HG02759 (cell line): ENCODE measurements around the gene EZR.
A peak's percentile ranks its signal among the peaks of the same experiment; 100 is the strongest.
"Not testable (repeated sequence)": the region's sequence is repeated elsewhere in the genome, so short reads cannot be mapped to it uniquely, and the experiment has no call there.

Source experiments
- ATAC-seq: cut with Tn5 transposase; IDR thresholded peaks from one replicate; pipeline ENCODE4 v1.9.1; 2021; ENCODE audit warnings: mild to moderate bottlenecking, moderate library complexity; ENCODE audit not compliant: unreplicated experiment

The EZR gene

GRCh38 chr6:158843751-158844683 is 24.8 kb upstream of the EZR start:
- no peak for ATAC-seq

GRCh38 chr6:158841358-158841757 is 22.2 kb upstream of the EZR start:
- no peak for ATAC-seq

GRCh38 chr6:158840465-158840864 is 21.3 kb upstream of the EZR start:
- ATAC-seq, result no peak

GRCh38 chr6:158839796-158840195 is 20.6 kb upstream of the EZR start:
- ATAC-seq, result no peak

- ATAC-seq, result not testable (repeated sequence)
Measured at GRCh38 chr6:158838790-158839189, 19.6 kb upstream of the EZR start.

- ATAC-seq, result no peak
Measured at GRCh38 chr6:158837684-158838625, 18.8 kb upstream of the EZR start.

- ATAC-seq, result no peak
Measured at GRCh38 chr6:158836625-158837311, 17.6 kb upstream of the EZR start.

GRCh38 chr6:158835616-158836221 is 16.6 kb upstream of the EZR start:
- no peak for ATAC-seq

- no peak for ATAC-seq
Measured at GRCh38 chr6:158834675-158835385, 15.7 kb upstream of the EZR start.

GRCh38 chr6:158832807-158833206 is 13.6 kb upstream of the EZR start:
- ATAC-seq, result not testable (repeated sequence)

- no peak for ATAC-seq
Measured at GRCh38 chr6:158832026-158832425, 12.9 kb upstream of the EZR start.

GRCh38 chr6:158831571-158831970 is 12.4 kb upstream of the EZR start:
- no peak for ATAC-seq

GRCh38 chr6:158830736-158831135 is 11.6 kb upstream of the EZR start:
- ATAC-seq, result no peak

GRCh38 chr6:158828807-158829206 is 9.6 kb upstream of the EZR start:
- no peak for ATAC-seq

GRCh38 chr6:158826819-158827501 is 7.8 kb upstream of the EZR start:
- ATAC-seq, result peak; percentile 76

GRCh38 chr6:158825951-158826306 is 6.8 kb upstream of the EZR start:
- no peak for ATAC-seq

GRCh38 chr6:158825038-158825950 is 6.1 kb upstream of the EZR start:
- no peak for ATAC-seq

- not testable (repeated sequence) for ATAC-seq
Measured at GRCh38 chr6:158823616-158824015, 4.4 kb upstream of the EZR start.
